ENCODE results near the gene ARHGDIG.

GRCh38 chr16:261031-261691 is 19.2 kb upstream of the ARHGDIG start:
- TF ChIP-seq CTCF (conservative IDR thresholded peaks at IDR 0.05 in 1 of 2, IDR thresholded peaks at IDR 0.05 in 1 of 2; ENCODE audit: extremely low read depth in 1 of 2, insufficient read depth in 1 of 2, low read depth in 1 of 2, low read length in 2 of 2) (no peak), EZH2 (IDR thresholded peaks at IDR 0.05; ENCODE audit: borderline replicate concordance, low read length) (no peak)

Measured in mammary epithelial cell (primary cell).